ENCODE results near the gene ARL16. TPM values are rescaled to one million over a fixed set of nuclear protein-coding genes. Genes with fewer than 3 reads are reported as not detected.

ARL16 gene
- total and polyA plus RNA-seq, 2 of the 8 experiments (the other 6 are each of a cell fraction or from before 2014, with no cell fraction given), result 37.0 to 60.8 TPM

DNA sequence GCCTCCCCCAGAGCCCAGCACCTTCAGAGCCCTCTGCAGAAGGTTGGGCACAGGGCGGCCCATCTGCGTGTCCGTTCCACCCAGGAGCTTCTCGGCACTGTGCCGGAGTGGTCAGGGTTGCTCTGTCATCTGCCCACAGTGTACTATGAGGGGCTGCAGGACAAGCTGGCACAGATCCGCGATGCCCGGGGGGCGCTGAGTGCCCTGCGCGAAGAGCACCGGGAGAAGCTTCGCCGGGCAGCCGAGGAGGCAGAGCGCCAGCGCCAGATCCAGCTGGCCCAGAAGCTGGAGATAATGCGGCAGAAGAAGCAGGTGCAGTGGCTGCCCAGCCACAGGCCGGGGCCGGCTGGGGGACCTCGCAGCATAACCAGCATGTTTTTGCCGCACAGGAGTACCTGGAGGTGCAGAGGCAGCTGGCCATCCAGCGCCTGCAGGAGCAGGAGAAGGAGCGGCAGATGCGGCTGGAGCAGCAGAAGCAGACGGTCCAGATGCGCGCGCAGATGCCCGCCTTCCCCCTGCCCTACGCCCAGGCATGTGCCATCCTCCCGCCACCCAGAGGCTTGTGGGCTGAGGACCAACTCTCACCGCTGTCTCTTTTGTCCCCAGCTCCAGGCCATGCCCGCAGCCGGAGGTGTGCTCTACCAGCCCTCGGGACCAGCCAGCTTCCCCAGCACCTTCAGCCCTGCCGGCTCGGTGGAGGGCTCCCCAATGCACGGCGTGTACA is 12.8 kb upstream of the ARL16 start:
- H4K5ac ChIP-seq (ENCODE audit: insufficient read length, low read depth, low read length), result no peak overlapping the region
- no peak overlapping the region for H2BK12ac ChIP-seq (ENCODE audit: low read depth, low read length)
- H3K79me1 ChIP-seq (ENCODE audit: low read depth, low read length), result peaks cover 4% of the 10 kb centered on the region
- no peak overlapping the region for H3K9ac ChIP-seq (replicated peaks in 1 of 4; ENCODE audit: extremely low read depth in 1 of 4, low read depth in 3 of 4, low read length in 3 of 4)
- no peak overlapping the region for H2BK15ac ChIP-seq (ENCODE audit: low read length)
- H3K79me2 ChIP-seq (ENCODE audit: control insufficient read depth in 1 of 2, insufficient read depth in 2 of 2, low read length in 2 of 2), result peaks cover 0 to 8% of the 10 kb centered on the region in 2 experiments; a peak in 2 of 4 replicates
- H3K4me1 ChIP-seq (replicated peaks in 1 of 4; ENCODE audit: control insufficient read depth in 3 of 4, insufficient read depth in 4 of 4, low read length in 3 of 4), result peaks cover 0 to 3% (median 0%) of the 10 kb centered on the region in 4 experiments; a peak in 1 of 7 replicates
- 97% methylated on average over 39 of the region's 40 CpGs; no CpG with 5 or more reads in 1 of the 2 experiments for WGBS, 2 experiments (ENCODE audit: extremely low coverage in 1 of 2, insufficient coverage in 1 of 2, insufficient read length in 1 of 2, insufficient replicate concordance in 2 of 2, low coverage in 1 of 2, low lambda C conversion rate in 2 of 2, missing lambda C conversion rate in 1 of 2)
- no peaks in the 10 kb centered on the region for H3K9me3 ChIP-seq (ENCODE audit: insufficient read depth in 2 of 2, low read depth in 1 of 2, low read length in 1 of 2)
- no peaks in the 10 kb centered on the region for H3K23me2 ChIP-seq (ENCODE audit: low read depth, low read length)
- no peak overlapping the region for H3K23ac ChIP-seq (ENCODE audit: insufficient read length)
- H3K56ac ChIP-seq (replicated peaks; ENCODE audit: insufficient read length, low read depth, low read length), result no peak overlapping the region
- FAIRE-seq (no peak), DNase-seq (ENCODE audit: low read depth in 1 of 2, low spot score in 2 of 2) (no peak)
- H4K91ac ChIP-seq (replicated peaks; ENCODE audit: insufficient read length, low read length), result no peak overlapping the region
- H2BK120ac ChIP-seq (replicated peaks; ENCODE audit: low read depth, low read length), result no peak overlapping the region
- H3K4me3 ChIP-seq (ENCODE audit: extremely low read depth in 1 of 4, insufficient read depth in 2 of 4, low read depth in 3 of 4, low read length in 4 of 4), result no peak overlapping the region
- H3K4me2 ChIP-seq (ENCODE audit: insufficient read depth in 1 of 2, low read depth in 2 of 2, low read length in 2 of 2), result no peak overlapping the region
- H2AK5ac ChIP-seq (ENCODE audit: low read depth, low read length), result no peak overlapping the region
- H2BK5ac ChIP-seq (ENCODE audit: low read depth, low read length), result no peak overlapping the region
- no peak overlapping the region for H3K4ac ChIP-seq (replicated peaks; ENCODE audit: insufficient read length, low read depth, low read length)
- no peak overlapping the region for H3K14ac ChIP-seq (ENCODE audit: insufficient read length)
- H2AFZ ChIP-seq (ENCODE audit: low read length), result no peak overlapping the region
- H4K8ac ChIP-seq (ENCODE audit: extremely low read depth, insufficient read depth, low read length), result no peak overlapping the region; the same call in 1 of the 2 replicates
- POLR2A ChIA-PET (ENCODE audit: partially characterized antibody), result interaction anchor here (1.1 to 28.4 kb wide), 6 partner anchors 13 to 49 kb away, joined by 3 to 436 read pairs (median 6); partner anchors contain the start of genes ARL16, CCDC137, HGS and MRPL12
- peaks cover 2 to 50% (median 31%) of the 10 kb centered on the region in 4 experiments; a peak in 6 of 8 replicates for H3K36me3 ChIP-seq (ENCODE audit: control insufficient read depth in 2 of 4, insufficient read depth in 4 of 4, low read length in 3 of 4)
- H3K27ac ChIP-seq (ENCODE audit: low read depth, low read length), result no peak overlapping the region
- no peaks in the 10 kb centered on the region for H3K27me3 ChIP-seq (replicated peaks in 1 of 4; ENCODE audit: control insufficient read depth in 3 of 4, extremely low read depth in 1 of 4, insufficient read depth in 3 of 4, low read length in 3 of 4)
- no peak overlapping the region for H2BK20ac ChIP-seq (ENCODE audit: low read length)
- H3K18ac ChIP-seq (ENCODE audit: extremely low read depth, low read length), result no peak overlapping the region
- H4K20me1 ChIP-seq (replicated peaks in 1 of 2; ENCODE audit: control insufficient read depth in 1 of 2, insufficient read depth in 2 of 2, low read length in 2 of 2), result peaks cover 9 to 11% of the 10 kb centered on the region in 2 experiments
- CTCF ChIA-PET (ENCODE audit: partially characterized antibody), result interaction anchor here (0.7 to 2.0 kb wide), 6 partner anchors 10 to 37 kb away, joined by 3 to 5 read pairs (median 4); no protein-coding TSS in a partner anchor
- TF ChIP-seq CBX8 (IDR thresholded peaks at IDR 0.05; ENCODE audit: borderline replicate concordance, low read depth, low read length) (no peak), FOSL1 (IDR thresholded peaks at IDR 0.05; ENCODE audit: insufficient read depth, low read depth, low read length) (no peak), CEBPB (IDR thresholded peaks at IDR 0.05; ENCODE audit: low read depth, low read length) (no peak), KDM1A (IDR thresholded peaks at IDR 0.05; ENCODE audit: borderline replicate concordance, low read length) (no peak), SAP30 (IDR thresholded peaks at IDR 0.05; ENCODE audit: insufficient read depth, insufficient replicate concordance, low read length) (no peak), EGR1 (IDR thresholded peaks at IDR 0.05; ENCODE audit: borderline replicate concordance, low read depth, low read length) (no peak), CBX5 (IDR thresholded peaks at IDR 0.05; ENCODE audit: low read depth, low read length) (no peak), RAD21 (IDR thresholded peaks at IDR 0.05 in 1 of 2, conservative IDR thresholded peaks at IDR 0.05 in 1 of 2; ENCODE audit: low read depth in 2 of 2, low read length in 2 of 2) (no peak), E2F6 (IDR thresholded peaks at IDR 0.05) (no peak), RBBP5 (IDR thresholded peaks at IDR 0.05; ENCODE audit: borderline replicate concordance, low read depth, low read length) (no peak), SP1 (IDR thresholded peaks at IDR 0.05; ENCODE audit: low read depth, low read length) (no peak)
